Middle frontal gyrus (tissue), 1 donor: ENCODE results near the gene DLG1.
A peak's percentile ranks its signal among the peaks of the same experiment; 100 is the strongest.

Experiments used
- DNase-seq: peaks from one replicate; pipeline ENCODE4 v3.0.0-alpha.2; 2015; ENCODE audit warnings: low spot score; ENCODE audit errors: extremely low spot score

Gene DLG1

GRCh38 chr3:197001106-197001971, 297.1 kb downstream of the DLG1 start:
- DNase-seq: no peak

- DNase-seq: no peak
Observed at GRCh38 chr3:197000211-197000610, 298.2 kb downstream of the DLG1 start.

- no peak for DNase-seq
Observed at GRCh38 chr3:196998966-196999760, 299.2 kb downstream of the DLG1 start.

GRCh38 chr3:196997311-196997710, 301.1 kb downstream of the DLG1 start:
- no peak for DNase-seq

- no peak for DNase-seq
Observed at GRCh38 chr3:196996454-196997265, 301.8 kb downstream of the DLG1 start.

- peak; percentile 55 for DNase-seq
Observed at GRCh38 chr3:196995646-196996355, 302.6 kb downstream of the DLG1 start.

GRCh38 chr3:196995027-196995426, 303.4 kb downstream of the DLG1 start:
- no peak for DNase-seq

- no peak for DNase-seq
Observed at GRCh38 chr3:196994056-196994455, 304.4 kb downstream of the DLG1 start.
